ENCODE measurements around the gene SMO. TPM values are rescaled to one million over a fixed set of nuclear protein-coding genes. Genes with fewer than 3 reads are reported as not detected.

The SMO gene
- total and polyA plus RNA-seq, 12 donors, result 1.7 to 8.3 (median 4.9) TPM

- no peak for DNase-seq
- Histone ChIP-seq H3K4me1 (peaks cover 0 to 35% (median 11%) of the 10 kb centered on the region in 9 donors), H3K36me3 (no peaks in the 10 kb centered on the region), H3K27ac (peak overlapping the region in 1 of 10 donors; percentile 24), H3K27me3 (no peaks in the 10 kb centered on the region), H3K9me3 (no peaks in the 10 kb centered on the region), H3K4me3 (no peak overlapping the region)
- no peak for ATAC-seq
- intact Hi-C loops (cut with DNase I), result loop anchor here in 4 of 10 donors (5.0 to 10.0 kb wide), 4 partner anchors 75 to 393 kb away; partner anchors contain the start of gene NRF1 (in 3 of the 4)
- no peak for TF ChIP-seq CTCF (IDR thresholded peaks at IDR 0.05)
- WGBS, 2 donors, result 25 to 34% methylated on average over 4 of the region's 4 CpGs
Observed at GRCh38 chr7:129222064-129222463, 33.6 kb downstream of the SMO start.

- Histone ChIP-seq H3K4me3 (peak within 1 kb of the TSS; percentile 66 to 97 (median 82)), H3K36me3 (no peaks in the 10 kb centered on the region), H3K4me1 (peaks cover 0 to 30% (median 15%) of the 10 kb centered on the region in 9 donors), H3K27ac (peak within 1 kb of the TSS; percentile 83 to 98 (median 92)), H3K27me3 (no peaks in the 10 kb centered on the region), H3K9me3 (no peaks in the 10 kb centered on the region)
- intact Hi-C loops (cut with DNase I), result loop anchor here in 4 of 10 donors (5.0 to 10.0 kb wide), 4 partner anchors 73 to 390 kb away; partner anchors contain the start of gene NRF1 (in 3 of the 4)
- DNase-seq, result peak; percentile 98 to 99
- ATAC-seq, result peak; percentile 99 to 100 (median 99)
- WGBS, 2 donors, result 0% methylated on average over 49 to 62 of the region's 63 CpGs
- no peak for TF ChIP-seq CTCF (IDR thresholded peaks at IDR 0.05)
Observed at GRCh38 chr7:129224251-129225205, 36.1 kb downstream of the SMO start, which contains the start of gene AHCYL2. AHCYL2 (plus strand) TSS chr7:129225030.

GRCh38 chr7:129225206-129225930, 36.9 kb downstream of the SMO start:
- TF ChIP-seq CTCF (IDR thresholded peaks at IDR 0.05), result no peak
- H3K36me3 ChIP-seq, result no peaks in the 10 kb centered on the region
- ATAC-seq (peak; percentile 2 to 51 (median 24)), DNase-seq (peak; percentile 23 to 56)
- peak overlapping the region; percentile 66 to 97 (median 82) for H3K4me3 ChIP-seq
- H3K27ac ChIP-seq, result peak overlapping the region in 9 of 10 donors; percentile 75 to 98 (median 93)
- H3K9me3 ChIP-seq, result no peaks in the 10 kb centered on the region
- WGBS, 2 donors, result 0 to 1% methylated on average over 58 to 60 of the region's 60 CpGs
- H3K27me3 ChIP-seq, result no peaks in the 10 kb centered on the region
- H3K4me1 ChIP-seq, result peaks cover 0 to 30% (median 15%) of the 10 kb centered on the region in 9 donors
- intact Hi-C loops (cut with DNase I), result loop anchor here in 2 of 10 donors (10.0 kb wide), 2 partner anchors 249 to 389 kb away; partner anchors contain the start of gene NRF1 (in 2 of the 2)

All from heart right ventricle (tissue), 16 donors.